Peyer's patch (tissue), 4 donors: ENCODE results near the gene DPEP1. TPM values are rescaled to one million over a fixed set of nuclear protein-coding genes. Genes with fewer than 3 reads are reported as not detected.

Experiments used
- DNase-seq, 3 donors: peaks; one replicate each; pipeline ENCODE4 v3.0.0-alpha.2; 2017 to 2019
- H3K27ac ChIP-seq, 4 donors: fragments of 200-600 bp; sonication (generic); one replicate each; pipeline ENCODE4 v1.5.1; 2016 to 2019
- H3K27me3 ChIP-seq, 2 donors: fragments of 200-600 bp; sonication (generic); one replicate each; pipeline ENCODE4 v1.5.1; 2019
- H3K36me3 ChIP-seq, 3 donors: fragments of 200-600 bp; sonication (generic); one replicate each; pipeline ENCODE4 v1.5.1; 2016 to 2019
- H3K4me1 ChIP-seq, 4 donors: fragments of 200-600 bp; sonication (generic); one replicate each; pipeline ENCODE4 v1.5.1; 2016 to 2019
- H3K4me3 ChIP-seq, 4 donors: fragments of 200-600 bp; sonication (generic); 1 replicate in 3 of 4; 2 replicates in 1 of 4; pipeline ENCODE4 v1.5.1; 2016 to 2019; ENCODE audit warnings: mild to moderate bottlenecking in 1 of 4
- H3K9me3 ChIP-seq, 4 donors: fragments of 200-600 bp; sonication (generic); one replicate each; pipeline ENCODE4 v1.5.1; 2016 to 2019; ENCODE audit warnings: mild to moderate bottlenecking in 1 of 4
- POLR2A ChIP-seq, 2 donors: fragments of 450-650 bp; IDR thresholded peaks; one replicate each; pipeline ENCODE4 v1.5.1; 2017; ENCODE audit warnings: antibody characterized with exemption in 2 of 2, mild to moderate bottlenecking in 2 of 2, moderate library complexity in 2 of 2
- total RNA-seq, 4 donors: library from RNA; depleted of rRNA; stranded (reverse); fragments of >200 nt; gene quantifications; one replicate each; pipeline ENCODE4 v1.1.0, GENCODE V29; 2016
- TF ChIP-seq, protein P1 (sequence below), 6 experiments: fragments of 450-650 bp in 4 of 6; fragments of 200-600 bp in 2 of 6; sonication (generic) in 1 of 6; IDR thresholded peaks; one replicate each; pipeline ENCODE4 v1.5.1; 2017 to 2019; ENCODE audit warnings: antibody characterized with exemption in 6 of 6, mild to moderate bottlenecking in 3 of 6, moderate library complexity in 1 of 6

DPEP1 gene
- total RNA-seq, 4 donors from 2014 or later, result 272 to 3,324 (median 2,161) TPM

DNA sequence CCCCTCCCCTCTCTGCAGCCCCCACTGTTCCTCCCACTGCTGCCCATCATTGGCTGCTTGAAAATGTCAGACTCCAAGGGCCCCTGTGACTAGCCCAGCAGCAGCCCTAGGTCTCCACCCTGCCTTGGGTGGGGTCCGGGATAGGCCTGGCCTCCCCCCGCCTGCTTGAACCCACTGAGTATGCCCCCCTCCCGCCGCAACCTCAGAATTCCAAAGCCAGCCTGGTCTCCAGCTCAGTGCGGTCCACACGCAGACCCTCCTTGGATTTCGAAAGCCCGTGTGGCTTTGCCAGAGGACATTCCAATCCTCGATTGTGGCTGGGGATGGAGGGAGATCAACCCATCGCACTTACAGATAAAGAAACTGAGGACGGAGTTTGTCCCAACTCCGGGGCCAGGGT is 6.4 kb downstream of the DPEP1 start:
- Histone ChIP-seq H3K36me3 (no peaks in the 10 kb centered on the region), H3K4me1 (peaks cover 0 to 38% (median 0%) of the 10 kb centered on the region in 4 donors), H3K27me3 (no peaks in the 10 kb centered on the region), H3K4me3 (no peak overlapping the region), H3K27ac (no peak overlapping the region), H3K9me3 (no peaks in the 10 kb centered on the region)
- no peak for TF ChIP-seq POLR2A (IDR thresholded peaks at IDR 0.05)
- TF ChIP-seq, protein P1, sequence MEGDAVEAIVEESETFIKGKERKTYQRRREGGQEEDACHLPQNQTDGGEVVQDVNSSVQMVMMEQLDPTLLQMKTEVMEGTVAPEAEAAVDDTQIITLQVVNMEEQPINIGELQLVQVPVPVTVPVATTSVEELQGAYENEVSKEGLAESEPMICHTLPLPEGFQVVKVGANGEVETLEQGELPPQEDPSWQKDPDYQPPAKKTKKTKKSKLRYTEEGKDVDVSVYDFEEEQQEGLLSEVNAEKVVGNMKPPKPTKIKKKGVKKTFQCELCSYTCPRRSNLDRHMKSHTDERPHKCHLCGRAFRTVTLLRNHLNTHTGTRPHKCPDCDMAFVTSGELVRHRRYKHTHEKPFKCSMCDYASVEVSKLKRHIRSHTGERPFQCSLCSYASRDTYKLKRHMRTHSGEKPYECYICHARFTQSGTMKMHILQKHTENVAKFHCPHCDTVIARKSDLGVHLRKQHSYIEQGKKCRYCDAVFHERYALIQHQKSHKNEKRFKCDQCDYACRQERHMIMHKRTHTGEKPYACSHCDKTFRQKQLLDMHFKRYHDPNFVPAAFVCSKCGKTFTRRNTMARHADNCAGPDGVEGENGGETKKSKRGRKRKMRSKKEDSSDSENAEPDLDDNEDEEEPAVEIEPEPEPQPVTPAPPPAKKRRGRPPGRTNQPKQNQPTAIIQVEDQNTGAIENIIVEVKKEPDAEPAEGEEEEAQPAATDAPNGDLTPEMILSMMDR (IDR thresholded peaks at IDR 0.05), result no peak
- no peak for DNase-seq

DNA sequence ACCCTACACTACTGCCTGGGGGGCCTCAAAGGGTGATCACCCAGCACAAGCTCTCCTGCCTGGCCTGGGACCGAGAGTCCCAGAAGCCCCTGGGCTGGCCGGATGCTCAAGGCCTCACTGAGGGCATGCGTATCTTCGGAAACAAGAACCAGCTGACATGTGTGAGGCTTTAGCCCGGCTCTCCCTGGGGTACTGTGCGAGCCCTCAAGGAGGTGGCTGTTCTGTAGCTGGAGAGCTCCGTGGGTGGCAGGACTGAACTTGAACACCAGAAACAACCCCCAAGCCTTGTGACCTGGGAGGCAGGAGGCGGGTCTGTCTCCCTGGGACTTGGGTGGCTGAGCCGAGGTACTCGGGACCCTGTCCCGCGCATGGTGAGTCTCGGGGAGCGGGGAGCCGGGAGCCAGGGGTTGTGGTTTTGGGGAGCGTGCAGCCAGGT is 7.0 kb downstream of the DPEP1 start:
- peaks cover 0 to 36% (median 0%) of the 10 kb centered on the region in 4 donors for H3K4me1 ChIP-seq
- H3K27me3 ChIP-seq, result no peaks in the 10 kb centered on the region
- H3K4me3 ChIP-seq, result no peak overlapping the region
- DNase-seq, result no peak
- TF ChIP-seq POLR2A (IDR thresholded peaks at IDR 0.05), result no peak
- TF ChIP-seq, protein P1 (IDR thresholded peaks at IDR 0.05), result no peak
- H3K27ac ChIP-seq, result no peak overlapping the region
- no peaks in the 10 kb centered on the region for H3K9me3 ChIP-seq
- H3K36me3 ChIP-seq, result no peaks in the 10 kb centered on the region

DNA sequence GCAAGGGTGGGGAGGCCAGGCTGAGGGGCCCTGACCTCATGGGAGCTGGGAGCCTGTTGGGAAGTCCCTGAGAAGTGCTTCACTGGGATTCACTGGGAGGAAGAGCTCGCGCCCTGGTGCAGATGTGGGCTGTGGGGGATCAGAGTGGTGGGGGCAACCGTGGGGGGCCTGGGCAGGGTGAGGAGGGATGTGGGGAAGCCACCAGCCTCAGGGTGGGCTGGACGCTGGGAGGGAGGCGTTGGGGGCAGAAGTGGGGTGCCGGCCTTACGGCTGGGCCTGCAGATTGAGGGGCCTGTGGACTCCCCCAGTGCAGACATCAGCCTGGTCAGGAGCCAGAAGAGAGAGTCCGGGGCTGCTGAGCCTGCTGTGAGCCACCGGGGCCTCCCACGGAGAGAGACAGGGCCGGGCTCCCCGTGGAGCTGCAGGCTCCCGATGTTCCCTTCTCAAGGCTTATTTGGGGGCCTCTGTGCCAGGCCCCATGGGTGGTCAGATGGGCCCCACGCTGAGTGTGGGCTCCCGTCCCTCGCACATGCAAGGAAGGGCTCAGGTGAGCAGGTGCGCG is 7.8 kb downstream of the DPEP1 start:
- no peak for TF ChIP-seq POLR2A (IDR thresholded peaks at IDR 0.05)
- TF ChIP-seq, protein P1 (IDR thresholded peaks at IDR 0.05), result no peak
- DNase-seq, result no peak
- no peak overlapping the region for H3K4me3 ChIP-seq
- no peaks in the 10 kb centered on the region for H3K9me3 ChIP-seq
- no peak overlapping the region for H3K27ac ChIP-seq
- peaks cover 0 to 28% (median 0%) of the 10 kb centered on the region in 4 donors for H3K4me1 ChIP-seq
- H3K27me3 ChIP-seq, result no peaks in the 10 kb centered on the region
- no peaks in the 10 kb centered on the region for H3K36me3 ChIP-seq

DNA sequence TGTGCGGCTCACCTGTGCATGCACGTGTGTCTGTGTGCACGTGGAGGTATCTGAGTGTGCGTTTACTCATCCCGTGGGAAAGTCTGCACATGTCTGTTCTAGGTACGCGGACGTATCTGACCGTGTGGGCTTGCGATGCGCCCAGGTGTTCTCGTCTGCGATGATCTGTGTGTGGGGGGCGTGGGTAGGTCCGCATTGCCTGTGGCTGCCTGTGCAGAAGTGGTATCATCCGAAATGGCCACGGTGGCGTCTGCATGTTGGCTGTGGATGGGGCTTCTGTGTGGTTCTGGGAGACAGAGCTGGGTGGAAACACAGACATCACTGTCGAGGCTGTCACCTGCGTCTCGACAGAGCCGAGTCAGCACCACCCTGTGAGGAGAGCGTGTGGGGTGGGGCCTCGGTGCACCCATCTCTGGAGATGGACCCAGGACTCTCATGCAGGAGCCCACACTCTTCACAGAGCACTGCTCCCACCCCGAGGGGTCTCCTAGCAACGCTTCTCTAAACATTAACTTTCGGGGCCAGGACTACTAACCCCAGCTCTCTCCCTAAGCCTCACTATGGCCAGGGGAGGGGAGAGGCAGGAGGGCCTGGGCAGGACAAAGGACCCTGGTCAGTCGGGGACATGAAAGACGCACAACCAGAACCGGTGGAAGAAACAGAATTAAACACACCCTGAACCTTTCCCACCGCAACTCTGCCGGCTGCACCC is 8.4 kb downstream of the DPEP1 start:
- no peak for TF ChIP-seq POLR2A (IDR thresholded peaks at IDR 0.05)
- TF ChIP-seq, protein P1 (IDR thresholded peaks at IDR 0.05), result no peak
- Histone ChIP-seq H3K4me3 (no peak overlapping the region), H3K27me3 (no peaks in the 10 kb centered on the region), H3K9me3 (no peaks in the 10 kb centered on the region), H3K36me3 (no peaks in the 10 kb centered on the region), H3K27ac (no peak overlapping the region), H3K4me1 (peaks cover 0 to 24% (median 0%) of the 10 kb centered on the region in 4 donors)
- no peak for DNase-seq

DNA sequence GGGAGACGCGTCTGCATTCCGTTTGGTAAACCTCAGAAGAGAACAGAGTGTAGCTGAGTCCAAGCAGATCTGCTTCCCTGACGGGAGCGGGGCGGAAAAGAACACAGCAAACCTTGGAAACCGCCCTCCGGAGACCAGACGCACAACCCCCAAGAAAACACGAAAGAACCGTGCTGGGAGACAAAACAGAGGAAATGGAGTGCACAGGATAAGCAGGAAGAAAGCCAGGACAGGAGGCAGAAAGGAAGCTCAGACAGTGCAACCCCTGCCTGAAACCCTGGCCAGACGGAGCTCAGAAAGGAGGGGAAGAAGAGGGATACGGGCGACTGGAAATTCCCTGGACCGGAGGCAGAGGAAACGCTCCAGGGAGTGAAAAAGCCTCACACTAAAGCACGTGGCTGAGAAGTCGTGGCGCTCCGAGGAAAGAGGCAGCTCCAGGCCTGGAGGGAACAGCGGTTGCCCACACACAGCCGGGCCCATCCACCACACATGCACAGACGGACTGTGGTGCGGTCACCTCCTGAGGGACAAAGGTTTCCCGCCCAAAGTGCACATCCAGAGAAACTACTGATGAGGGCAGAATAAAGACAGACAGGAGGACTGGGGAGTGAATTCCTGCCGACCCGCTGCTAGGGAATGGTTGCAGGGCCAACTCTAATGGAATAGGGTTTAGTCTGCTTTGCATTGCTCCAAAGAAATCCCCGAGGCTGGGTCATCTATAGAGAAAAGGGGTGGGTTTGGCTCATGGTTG is 10.2 kb downstream of the DPEP1 start:
- peaks cover 0 to 19% (median 0%) of the 10 kb centered on the region in 4 donors for H3K4me1 ChIP-seq
- H3K9me3 ChIP-seq, result no peaks in the 10 kb centered on the region
- H3K27me3 ChIP-seq, result no peaks in the 10 kb centered on the region
- H3K27ac ChIP-seq, result no peak overlapping the region
- no peak overlapping the region for H3K4me3 ChIP-seq
- TF ChIP-seq POLR2A (IDR thresholded peaks at IDR 0.05), result no peak
- TF ChIP-seq, protein P1 (IDR thresholded peaks at IDR 0.05), result no peak
- DNase-seq, result no peak
- H3K36me3 ChIP-seq, result no peaks in the 10 kb centered on the region
